BE2C (cell line): ENCODE data around the gene KCNJ12.

Source experiments
- DNase-seq: peaks from one replicate; pipeline ENCODE4 v3.0.0-alpha.2; 2020
- H3K27me3 ChIP-seq: fragments of 250-450 bp; sonication (Bioruptor Pico); 2 replicates; pipeline ENCODE4 v1.5.1; 2020; ENCODE audit warnings: mild to moderate bottlenecking
- H3K36me3 ChIP-seq: fragments of 250-450 bp; sonication (Bioruptor Pico); 2 replicates; pipeline ENCODE4 v1.5.1; 2020; ENCODE audit warnings: mild to moderate bottlenecking
- H3K4me1 ChIP-seq: fragments of 250-450 bp; sonication (Bioruptor Pico); 2 replicates; pipeline ENCODE4 v1.5.1; 2020
- H3K4me3 ChIP-seq: 2 replicates; pipeline ENCODE4 v1.5.1; 2011; ENCODE audit warnings: low read depth, low read length
- H3K9me3 ChIP-seq: fragments of 250-450 bp; sonication (Bioruptor Pico); 2 replicates; pipeline ENCODE4 v1.5.1; 2020
- TF ChIP-seq, protein P1 (sequence below): IDR thresholded peaks from 2 replicates; pipeline ENCODE4 v1.5.1; 2012; ENCODE audit warnings: mild to moderate bottlenecking, low read depth, low read length

Gene KCNJ12

DNA sequence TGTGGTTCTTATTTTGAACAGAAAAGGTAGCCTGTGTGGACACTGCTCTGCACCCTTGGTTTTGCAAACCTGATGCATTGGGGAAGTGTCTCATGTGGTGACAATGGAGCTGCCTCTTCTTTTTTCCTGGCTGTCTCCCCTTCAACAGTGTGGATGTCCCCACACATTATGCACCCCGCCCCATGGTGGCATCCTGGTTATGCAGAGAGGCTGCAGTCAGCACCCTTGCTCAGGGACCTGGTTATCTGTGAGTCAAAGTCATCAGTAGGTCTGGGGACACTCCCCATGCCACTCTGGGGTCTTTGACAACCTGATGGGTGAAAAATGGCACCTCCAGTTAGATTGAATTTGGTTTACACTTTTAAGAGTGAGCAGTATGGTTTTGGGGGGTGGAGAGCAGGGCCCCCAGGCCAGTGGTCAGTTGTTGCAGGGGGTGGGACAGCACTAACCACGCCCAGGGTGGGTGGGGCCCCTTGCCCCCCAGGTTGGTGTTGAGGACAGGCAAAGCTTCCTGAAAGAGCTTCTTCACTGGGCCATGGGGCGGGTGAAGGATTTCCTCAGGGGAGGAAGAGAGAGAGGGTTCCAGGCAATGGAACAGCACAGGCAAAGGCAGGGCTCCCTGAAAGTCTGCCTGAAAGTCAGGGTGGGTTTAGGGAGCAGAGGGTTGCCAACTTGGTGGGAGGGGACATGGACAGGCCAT, 24.6 kb upstream of the KCNJ12 start:
- H3K4me1 ChIP-seq = no peaks in the 10 kb centered on the region
- H3K27me3 ChIP-seq = no peaks in the 10 kb centered on the region
- no peaks in the 10 kb centered on the region for H3K36me3 ChIP-seq
- no peak overlapping the region for H3K4me3 ChIP-seq
- no peaks in the 10 kb centered on the region for H3K9me3 ChIP-seq
- DNase-seq = no peak
- TF ChIP-seq, protein P1, sequence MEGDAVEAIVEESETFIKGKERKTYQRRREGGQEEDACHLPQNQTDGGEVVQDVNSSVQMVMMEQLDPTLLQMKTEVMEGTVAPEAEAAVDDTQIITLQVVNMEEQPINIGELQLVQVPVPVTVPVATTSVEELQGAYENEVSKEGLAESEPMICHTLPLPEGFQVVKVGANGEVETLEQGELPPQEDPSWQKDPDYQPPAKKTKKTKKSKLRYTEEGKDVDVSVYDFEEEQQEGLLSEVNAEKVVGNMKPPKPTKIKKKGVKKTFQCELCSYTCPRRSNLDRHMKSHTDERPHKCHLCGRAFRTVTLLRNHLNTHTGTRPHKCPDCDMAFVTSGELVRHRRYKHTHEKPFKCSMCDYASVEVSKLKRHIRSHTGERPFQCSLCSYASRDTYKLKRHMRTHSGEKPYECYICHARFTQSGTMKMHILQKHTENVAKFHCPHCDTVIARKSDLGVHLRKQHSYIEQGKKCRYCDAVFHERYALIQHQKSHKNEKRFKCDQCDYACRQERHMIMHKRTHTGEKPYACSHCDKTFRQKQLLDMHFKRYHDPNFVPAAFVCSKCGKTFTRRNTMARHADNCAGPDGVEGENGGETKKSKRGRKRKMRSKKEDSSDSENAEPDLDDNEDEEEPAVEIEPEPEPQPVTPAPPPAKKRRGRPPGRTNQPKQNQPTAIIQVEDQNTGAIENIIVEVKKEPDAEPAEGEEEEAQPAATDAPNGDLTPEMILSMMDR = no peak

DNA sequence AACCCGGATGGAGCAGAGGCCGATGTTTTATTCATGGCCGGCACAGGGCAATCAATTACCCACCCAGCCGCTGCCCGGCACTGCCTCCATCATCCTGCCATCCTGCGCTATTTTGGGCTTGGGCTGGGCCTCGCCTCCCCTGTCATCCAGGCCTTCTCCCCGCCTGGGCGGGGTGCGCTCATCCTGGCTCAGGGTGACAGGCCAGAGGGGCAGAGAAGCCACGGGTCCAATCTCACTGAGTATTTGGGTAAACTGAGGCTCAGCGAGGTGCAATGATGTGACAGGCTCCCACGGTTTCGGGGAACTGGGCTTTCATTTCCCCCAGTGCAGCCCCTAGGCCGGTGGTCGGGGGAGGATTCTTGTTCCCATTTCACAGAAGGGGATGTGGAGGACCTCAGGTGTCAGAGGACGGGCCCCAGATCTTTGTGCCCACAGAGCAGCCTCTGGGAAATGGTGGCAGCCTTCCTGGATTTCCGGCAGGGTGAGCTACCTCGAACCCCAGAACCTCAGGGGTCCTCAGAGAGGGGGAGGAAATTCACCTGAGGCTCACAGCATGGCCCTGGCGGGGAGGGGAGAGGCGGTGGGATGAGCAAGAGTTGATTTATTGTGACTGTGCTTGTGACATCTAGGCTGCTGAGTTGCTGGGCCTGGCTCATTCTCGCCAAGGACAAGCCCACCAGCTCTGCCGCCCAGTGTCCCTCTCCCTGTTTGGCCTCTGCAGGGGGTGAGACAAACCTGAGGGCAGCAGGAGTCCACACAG, 23.8 kb upstream of the KCNJ12 start:
- Histone ChIP-seq H3K4me1 (peaks cover 8% of the 10 kb centered on the region), H3K4me3 (no peak overlapping the region), H3K36me3 (no peaks in the 10 kb centered on the region), H3K9me3 (no peaks in the 10 kb centered on the region), H3K27me3 (no peaks in the 10 kb centered on the region)
- TF ChIP-seq, protein P1 = no peak
- no peak for DNase-seq

DNA sequence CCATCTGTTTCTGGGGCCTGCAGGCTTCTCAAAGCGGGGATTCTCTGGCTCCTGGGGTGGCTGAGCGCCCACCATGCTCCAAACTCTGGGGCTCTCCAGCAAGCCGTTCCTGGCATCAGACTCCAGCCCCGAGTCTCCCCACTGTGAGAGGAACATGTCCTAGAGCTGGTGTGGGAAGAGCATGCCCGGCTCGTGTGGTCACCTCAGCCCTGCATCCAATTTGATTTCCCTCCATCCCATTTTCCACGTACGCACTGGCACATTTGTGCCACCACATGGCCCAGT, 23.2 kb upstream of the KCNJ12 start:
- Histone ChIP-seq H3K4me3 (no peak overlapping the region), H3K36me3 (no peaks in the 10 kb centered on the region), H3K4me1 (peaks cover 10% of the 10 kb centered on the region), H3K27me3 (no peaks in the 10 kb centered on the region), H3K9me3 (no peaks in the 10 kb centered on the region)
- DNase-seq = no peak
- TF ChIP-seq, protein P1 = no peak

DNA sequence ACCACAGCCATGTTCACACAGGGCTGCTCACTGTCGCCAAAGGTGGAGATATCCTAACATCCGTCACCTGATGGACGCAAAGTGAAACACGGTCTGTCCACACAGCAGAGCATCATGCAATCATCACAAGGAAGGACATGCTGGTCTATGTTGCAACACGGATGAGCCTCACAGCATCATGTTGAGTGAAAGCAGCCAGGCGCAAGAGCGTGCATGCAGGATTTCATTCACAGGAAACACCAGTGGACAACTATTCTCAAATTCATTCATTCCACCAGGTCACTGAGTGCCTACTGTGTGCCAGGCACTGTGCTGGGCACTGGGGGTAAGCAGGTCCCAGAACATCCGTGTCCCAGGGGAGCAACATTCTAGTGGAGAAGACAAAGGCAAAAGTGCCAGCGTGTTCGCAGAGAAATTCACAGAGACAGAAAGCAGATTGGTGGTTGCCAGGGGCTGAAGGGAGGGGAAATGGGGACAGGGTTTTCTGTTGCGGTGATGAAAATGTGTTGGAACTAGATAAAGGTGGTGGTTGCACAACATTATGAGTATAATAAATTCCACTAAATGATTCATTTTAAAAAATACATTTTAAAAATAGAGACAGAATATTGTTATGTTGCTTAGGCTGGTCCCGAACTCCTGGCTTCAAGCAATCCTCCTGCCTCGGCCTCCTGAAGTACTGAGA, 22.7 kb upstream of the KCNJ12 start:
- H3K36me3 ChIP-seq = no peaks in the 10 kb centered on the region
- no peak overlapping the region for H3K4me3 ChIP-seq
- TF ChIP-seq, protein P1 = no peak
- H3K4me1 ChIP-seq = peaks cover 15% of the 10 kb centered on the region
- H3K27me3 ChIP-seq = no peaks in the 10 kb centered on the region
- no peaks in the 10 kb centered on the region for H3K9me3 ChIP-seq
- DNase-seq = no peak

DNA sequence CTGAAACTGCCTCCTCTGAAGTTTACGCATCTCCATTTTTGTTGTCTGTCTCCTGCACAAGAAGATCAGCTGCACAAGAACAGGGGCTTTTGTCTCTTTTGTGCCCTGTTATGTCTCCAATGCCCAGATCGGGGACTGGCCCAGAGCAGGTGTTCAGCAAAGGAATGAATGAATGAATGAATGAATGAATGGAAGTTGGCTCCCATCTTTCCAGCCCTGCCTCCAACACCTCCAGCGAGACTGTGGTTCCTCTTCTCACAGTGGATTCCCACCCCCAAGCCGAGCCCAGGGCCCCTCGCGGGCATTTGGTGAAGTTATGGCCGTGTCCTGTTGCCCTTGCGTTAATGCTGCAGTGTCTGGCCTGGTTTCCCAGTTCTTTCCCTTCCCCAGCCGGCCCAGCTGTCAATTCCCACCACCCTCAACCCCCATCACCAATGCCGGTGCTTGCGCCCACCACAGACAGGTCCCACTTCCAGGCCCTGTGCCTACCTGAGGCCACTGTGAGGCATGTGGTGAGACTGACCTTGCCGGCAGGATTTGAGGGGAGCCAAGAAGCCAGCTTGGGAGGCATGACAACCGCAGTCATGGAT, 21.3 kb upstream of the KCNJ12 start:
- Histone ChIP-seq H3K27me3 (no peaks in the 10 kb centered on the region), H3K4me3 (no peak overlapping the region), H3K9me3 (no peaks in the 10 kb centered on the region), H3K36me3 (no peaks in the 10 kb centered on the region), H3K4me1 (peaks cover 15% of the 10 kb centered on the region)
- TF ChIP-seq, protein P1 = no peak
- no peak for DNase-seq
